PFSK-1 (cell line): ENCODE results near the gene PHC2.

Experiments
- FOXP2 ChIP-seq: optimal IDR thresholded peaks from 2 replicates; pipeline ENCODE3; 2011; ENCODE audit warnings: borderline replicate concordance, control low read depth, inconsistent platforms; ENCODE audit not compliant: insufficient read depth; ENCODE audit errors: extremely low read length, extremely low read depth
- POLR2AphosphoS5 ChIP-seq: IDR thresholded peaks from 2 replicates; pipeline ENCODE4 v1.6.1; 2012; ENCODE audit warnings: low read depth, mild to moderate bottlenecking, control low read depth, low read length, moderate library complexity
- SIN3A ChIP-seq: IDR thresholded peaks from 2 replicates; pipeline ENCODE4 v1.6.1; 2012; ENCODE audit warnings: mild to moderate bottlenecking, low read length, moderate library complexity, borderline replicate concordance; ENCODE audit not compliant: insufficient read depth
- TAF1 ChIP-seq: IDR thresholded peaks from 2 replicates; pipeline ENCODE4 v1.6.1; 2012; ENCODE audit warnings: low read length, control low read depth, borderline replicate concordance; ENCODE audit not compliant: insufficient read depth
- TF ChIP-seq, protein P1 (sequence below), 2 experiments: IDR thresholded peaks; 2 replicates each; pipeline versions ENCODE4 v1.6.1 to v1.8.0; 2011 to 2012; ENCODE audit warnings: low read depth in 2 of 2, low read length in 2 of 2, control low read depth in 1 of 2, inconsistent platforms in 1 of 2, mild to moderate bottlenecking in 1 of 2, moderate library complexity in 1 of 2; ENCODE audit not compliant: insufficient read depth in 1 of 2

DNA sequence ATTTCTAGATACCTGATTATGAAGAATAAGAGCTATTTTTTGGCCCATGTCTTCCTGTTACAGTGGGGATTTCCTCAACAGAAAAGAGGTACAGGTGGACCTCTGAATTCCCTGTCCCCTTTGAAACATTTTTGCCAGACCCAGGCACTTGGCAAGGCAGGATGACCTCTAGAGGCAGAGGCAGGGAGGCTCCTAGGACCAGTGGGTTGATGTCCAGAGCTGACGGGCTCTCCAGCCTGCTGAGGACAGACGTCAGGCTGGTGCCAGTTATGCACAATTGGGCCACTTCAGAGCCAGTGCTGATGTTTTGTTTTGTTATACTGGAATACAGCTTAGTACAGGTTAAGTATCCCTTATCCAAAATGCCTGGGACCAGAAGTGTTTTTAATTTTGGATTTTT is 91.5 kb downstream of the PHC2 start:
- TF ChIP-seq SIN3A = no peak
- TF ChIP-seq POLR2AphosphoS5 = no peak
- TF ChIP-seq TAF1 = no peak
- TF ChIP-seq, protein P1, sequence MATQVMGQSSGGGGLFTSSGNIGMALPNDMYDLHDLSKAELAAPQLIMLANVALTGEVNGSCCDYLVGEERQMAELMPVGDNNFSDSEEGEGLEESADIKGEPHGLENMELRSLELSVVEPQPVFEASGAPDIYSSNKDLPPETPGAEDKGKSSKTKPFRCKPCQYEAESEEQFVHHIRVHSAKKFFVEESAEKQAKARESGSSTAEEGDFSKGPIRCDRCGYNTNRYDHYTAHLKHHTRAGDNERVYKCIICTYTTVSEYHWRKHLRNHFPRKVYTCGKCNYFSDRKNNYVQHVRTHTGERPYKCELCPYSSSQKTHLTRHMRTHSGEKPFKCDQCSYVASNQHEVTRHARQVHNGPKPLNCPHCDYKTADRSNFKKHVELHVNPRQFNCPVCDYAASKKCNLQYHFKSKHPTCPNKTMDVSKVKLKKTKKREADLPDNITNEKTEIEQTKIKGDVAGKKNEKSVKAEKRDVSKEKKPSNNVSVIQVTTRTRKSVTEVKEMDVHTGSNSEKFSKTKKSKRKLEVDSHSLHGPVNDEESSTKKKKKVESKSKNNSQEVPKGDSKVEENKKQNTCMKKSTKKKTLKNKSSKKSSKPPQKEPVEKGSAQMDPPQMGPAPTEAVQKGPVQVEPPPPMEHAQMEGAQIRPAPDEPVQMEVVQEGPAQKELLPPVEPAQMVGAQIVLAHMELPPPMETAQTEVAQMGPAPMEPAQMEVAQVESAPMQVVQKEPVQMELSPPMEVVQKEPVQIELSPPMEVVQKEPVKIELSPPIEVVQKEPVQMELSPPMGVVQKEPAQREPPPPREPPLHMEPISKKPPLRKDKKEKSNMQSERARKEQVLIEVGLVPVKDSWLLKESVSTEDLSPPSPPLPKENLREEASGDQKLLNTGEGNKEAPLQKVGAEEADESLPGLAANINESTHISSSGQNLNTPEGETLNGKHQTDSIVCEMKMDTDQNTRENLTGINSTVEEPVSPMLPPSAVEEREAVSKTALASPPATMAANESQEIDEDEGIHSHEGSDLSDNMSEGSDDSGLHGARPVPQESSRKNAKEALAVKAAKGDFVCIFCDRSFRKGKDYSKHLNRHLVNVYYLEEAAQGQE (IDR thresholded peaks at IDR 0.05; ENCODE audit: insufficient read depth in 1 of 2, low read depth in 2 of 2, low read length in 2 of 2) = no peak
- no peak for TF ChIP-seq FOXP2
